CD4-positive, alpha-beta T cell treated with Interleukin-17A for 1 hour (primary cell): ENCODE results near the gene TCTN2.

Source experiments
- DNase-seq: peaks from one replicate; pipeline ENCODE4 v3.0.0-alpha.2; 2020

TCTN2 gene

DNA sequence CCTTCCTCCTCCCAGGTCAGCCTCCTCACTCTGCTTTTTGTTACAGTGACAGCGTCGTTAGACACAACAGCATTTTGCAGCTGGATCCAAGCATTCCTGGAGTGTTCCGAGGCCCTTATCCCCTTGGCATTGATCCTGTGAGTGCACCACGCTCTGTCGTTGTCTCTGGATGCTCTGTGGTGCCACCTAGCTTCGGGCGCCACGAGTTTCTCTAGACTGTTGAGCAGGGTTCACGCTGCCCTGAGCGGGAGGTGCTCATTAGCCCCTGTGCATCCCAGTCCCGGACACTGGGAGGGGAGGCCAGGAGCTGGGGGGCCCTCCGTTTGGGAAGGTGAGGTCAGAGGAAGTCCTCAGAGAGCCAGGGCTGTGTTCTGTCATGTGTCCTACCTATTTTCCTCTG lies 73.9 kb downstream of the TCTN2 start:
- DNase-seq = no peak

DNA sequence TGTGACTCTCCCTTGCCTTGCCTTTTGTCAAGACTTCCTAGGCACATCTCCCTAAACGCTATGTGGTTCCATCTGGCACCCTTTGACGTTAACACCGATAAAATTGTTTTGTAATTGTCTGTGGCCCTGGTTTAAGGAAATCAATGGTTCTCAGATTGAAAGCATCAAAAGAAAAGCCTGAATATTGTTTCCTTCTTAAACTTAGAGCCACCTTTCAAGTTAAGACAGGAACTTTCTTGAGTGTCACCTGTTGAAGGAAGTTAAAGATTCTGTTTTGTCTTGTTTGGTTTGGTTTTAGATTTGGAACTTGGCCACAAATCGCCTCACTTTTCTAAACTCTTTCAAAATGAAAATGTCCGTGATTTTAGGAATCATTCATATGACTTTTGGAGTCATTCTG lies 76.4 kb downstream of the TCTN2 start:
- no peak for DNase-seq

DNA sequence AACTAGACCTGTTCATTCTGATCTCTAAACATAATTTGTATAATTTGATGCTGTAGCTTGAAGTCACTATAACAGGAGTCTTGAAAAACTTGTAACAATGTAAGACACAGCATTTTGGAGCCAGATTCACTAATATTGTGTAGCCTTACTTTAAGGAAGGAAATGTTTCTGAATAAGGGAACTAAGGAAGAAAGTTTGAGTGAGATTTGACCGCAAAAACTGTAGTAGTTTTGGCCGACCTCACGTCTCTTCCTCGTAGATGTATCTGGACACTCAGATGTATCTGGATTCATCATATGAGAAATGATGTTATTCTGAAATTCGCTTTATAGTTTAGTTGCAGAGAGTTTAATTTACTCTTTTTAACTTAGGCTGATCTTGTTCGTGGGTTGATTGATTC lies 77.2 kb downstream of the TCTN2 start:
- DNase-seq = no peak

DNA sequence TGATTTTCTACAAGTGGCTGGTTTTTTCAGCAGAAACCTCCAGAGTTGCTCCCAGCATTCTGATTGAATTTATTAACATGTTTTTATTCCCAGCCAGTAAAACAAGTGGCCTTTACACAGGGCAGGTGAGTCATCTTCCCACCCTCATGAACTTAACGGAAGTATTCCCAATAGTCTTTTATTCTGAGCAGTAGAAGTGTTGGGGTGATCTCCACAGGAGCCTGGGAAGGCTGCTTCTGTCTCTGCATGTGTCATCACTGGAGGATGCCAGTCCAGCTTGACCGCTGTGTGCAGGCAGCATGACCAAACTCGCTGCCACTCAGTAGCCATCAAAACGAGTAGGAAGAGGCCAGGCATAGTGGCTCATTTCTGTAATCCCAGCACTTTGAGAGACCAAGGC lies 77.7 kb downstream of the TCTN2 start:
- DNase-seq = no peak

DNA sequence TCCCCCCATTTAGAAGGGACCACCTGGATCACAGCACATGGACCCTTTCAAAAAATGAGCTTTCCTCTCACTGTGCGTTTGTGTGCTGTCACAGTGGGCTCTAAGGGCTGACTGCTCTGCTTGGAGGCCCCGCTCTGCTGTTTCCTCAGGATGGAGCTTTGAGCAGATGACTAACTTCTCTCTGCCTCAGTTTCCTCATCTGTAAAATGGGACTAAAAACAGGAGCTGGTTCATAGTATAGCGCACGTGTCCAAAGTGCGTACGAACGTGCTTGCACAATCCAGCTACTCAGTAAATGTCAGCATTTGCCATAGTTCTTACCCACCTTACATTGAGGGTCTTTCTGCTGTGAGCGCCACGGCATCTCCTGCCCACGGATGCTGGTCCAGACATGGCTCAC lies 78.4 kb downstream of the TCTN2 start:
- no peak for DNase-seq

DNA sequence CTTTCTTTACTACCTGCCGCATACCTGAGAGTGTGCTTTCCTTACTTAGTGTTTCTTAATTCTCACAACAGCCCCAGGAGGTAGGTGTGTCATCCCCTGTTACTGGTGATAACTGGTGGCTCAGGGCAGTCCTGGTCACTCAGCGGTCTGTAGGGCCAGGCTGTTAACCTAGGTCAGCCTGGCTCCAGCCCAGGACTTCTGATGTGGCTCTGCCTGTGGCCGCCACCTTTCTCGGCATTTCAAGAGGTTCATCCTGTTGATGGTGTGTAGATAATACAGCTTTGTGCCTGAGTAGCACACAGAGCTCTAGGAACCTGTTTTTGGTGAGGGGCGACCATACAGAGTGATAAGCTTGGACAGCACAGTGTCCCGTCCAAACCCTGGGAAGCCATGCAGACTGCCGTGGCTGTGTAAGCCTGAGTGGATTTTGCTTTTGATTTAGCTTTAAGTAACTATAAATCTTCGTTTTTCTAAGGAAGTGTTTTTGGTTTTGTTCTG lies 79.3 kb downstream of the TCTN2 start:
- DNase-seq = no peak

DNA sequence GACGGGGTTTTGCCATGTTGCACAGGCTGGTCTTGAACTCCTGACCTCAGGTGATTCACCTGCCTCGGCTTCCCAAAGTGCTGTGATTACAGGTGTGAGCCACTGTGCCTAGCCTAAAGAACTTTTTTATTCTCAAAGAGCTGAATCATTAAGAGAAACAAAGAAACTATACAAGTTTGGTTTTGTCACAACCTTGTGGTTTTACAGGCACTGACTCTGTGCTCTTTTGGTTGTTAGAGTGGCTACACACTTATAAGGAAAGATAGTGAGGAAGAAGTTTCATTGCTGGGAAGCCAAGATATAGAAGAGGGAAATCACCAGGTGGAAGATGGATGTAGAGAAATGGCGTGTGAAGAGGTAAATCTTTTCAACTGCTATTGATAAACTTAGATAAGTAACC lies 81.1 kb downstream of the TCTN2 start:
- DNase-seq = no peak

DNA sequence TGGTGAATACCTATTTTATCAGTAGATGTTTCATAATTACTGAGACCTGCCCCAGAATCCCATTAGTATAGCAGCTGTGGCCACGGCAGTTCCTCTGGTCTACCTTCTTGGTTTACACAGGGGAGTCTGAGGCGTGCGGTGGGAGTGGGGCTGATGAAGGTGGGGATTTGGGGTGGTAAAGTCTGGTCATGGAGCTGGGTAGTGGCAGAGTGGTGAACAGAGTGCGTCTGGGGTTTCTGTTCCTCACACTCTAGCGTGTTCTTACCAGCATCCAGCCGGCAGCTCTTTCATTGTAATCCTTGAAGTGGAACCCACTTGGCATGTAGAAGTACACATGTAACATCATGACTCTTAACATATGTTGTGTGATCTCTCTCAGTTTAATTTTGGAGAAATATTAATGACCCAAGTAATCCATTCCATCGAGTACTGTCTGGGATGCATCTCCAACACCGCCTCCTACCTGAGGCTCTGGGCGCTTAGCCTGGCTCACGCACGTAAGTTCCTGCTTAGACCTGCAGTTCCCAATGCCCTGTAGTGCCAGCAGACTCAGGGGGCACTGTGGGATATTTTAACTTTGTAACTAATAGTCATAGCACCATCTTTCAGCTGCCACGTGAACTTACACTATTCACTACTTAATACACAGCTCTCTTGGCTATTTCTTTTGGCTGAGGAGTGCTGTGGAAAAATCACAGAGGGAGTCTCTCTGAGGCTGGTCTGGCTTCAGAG lies 83.3 kb downstream of the TCTN2 start:
- no peak for DNase-seq

DNA sequence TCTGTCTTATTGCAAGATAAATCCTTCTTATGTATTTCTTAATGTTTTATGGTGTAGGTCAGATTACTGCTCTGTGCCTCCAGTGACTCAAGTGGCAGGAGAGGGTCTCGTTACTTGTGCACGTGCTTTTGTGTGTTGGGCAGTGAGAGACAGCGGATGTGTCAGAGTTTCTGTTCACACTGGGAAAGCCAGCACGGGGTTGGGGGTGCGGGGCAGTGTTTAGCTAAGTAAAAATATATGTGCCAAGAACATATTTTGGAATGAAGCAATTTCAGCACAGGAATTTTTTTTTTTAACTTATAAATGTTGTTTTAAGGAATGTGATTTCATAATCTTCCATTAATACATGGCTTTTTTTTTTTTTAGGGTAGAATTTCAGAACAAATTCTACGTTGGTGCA lies 86.6 kb downstream of the TCTN2 start:
- no peak for DNase-seq
